GM12872 (cell line): ENCODE data around the gene MAPKBP1.

Experiments
- CTCF ChIP-seq: IDR thresholded peaks from 3 replicates; pipeline ENCODE4 v1.5.1; 2011; ENCODE audit warnings: low read depth, mild to moderate bottlenecking, low read length, moderate library complexity; ENCODE audit not compliant: insufficient read depth

MAPKBP1 gene

GRCh38 chr15:41778521-41778920 lies 4.2 kb downstream of the MAPKBP1 start:
- TF ChIP-seq CTCF, result no peak

GRCh38 chr15:41779662-41780157 lies 5.4 kb downstream of the MAPKBP1 start:
- TF ChIP-seq CTCF, result no peak

- no peak for TF ChIP-seq CTCF
Measured at GRCh38 chr15:41780266-41780665, 6.0 kb downstream of the MAPKBP1 start.

GRCh38 chr15:41780727-41781126 lies 6.4 kb downstream of the MAPKBP1 start:
- TF ChIP-seq CTCF, result no peak

GRCh38 chr15:41782371-41783282 lies 8.3 kb downstream of the MAPKBP1 start:
- no peak for TF ChIP-seq CTCF

GRCh38 chr15:41783296-41783695 lies 9.0 kb downstream of the MAPKBP1 start:
- no peak for TF ChIP-seq CTCF

GRCh38 chr15:41788262-41788661 lies 14.0 kb downstream of the MAPKBP1 start:
- no peak for TF ChIP-seq CTCF
